NOMO-1 (cell line): ENCODE measurements around the gene ALMS1.
"Not testable (repeated sequence)": the region's sequence is repeated elsewhere in the genome, so short reads cannot be mapped to it uniquely, and the experiment has no call there.

Source experiments
- DNase-seq, 2 experiments: peaks; one replicate each; lab custom pipeline; 2025; ENCODE audit not compliant: unreplicated experiment in 2 of 2; lab: John Stamatoyannopoulos, UW

ALMS1 gene

DNA sequence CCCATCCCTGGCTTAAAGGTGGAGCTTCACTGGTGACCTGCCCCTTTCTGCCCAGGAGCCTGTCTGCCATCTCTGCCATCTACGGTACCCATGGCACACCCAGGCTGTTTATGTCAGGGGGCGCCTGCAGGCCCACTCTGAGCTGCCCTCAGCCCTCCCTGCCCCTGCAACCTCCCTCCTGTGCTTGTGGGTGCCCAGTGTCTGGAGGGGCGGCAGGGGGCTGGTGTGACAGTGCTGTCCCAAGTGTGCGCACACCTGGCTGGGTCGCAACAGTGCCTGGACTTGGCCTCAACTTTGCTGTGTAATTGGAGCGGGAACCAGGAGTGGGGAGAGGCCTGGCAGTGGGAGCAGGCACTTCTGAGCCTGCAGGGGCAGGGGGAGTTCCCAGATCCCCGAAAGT lies 102.4 kb downstream of the ALMS1 start:
- no peak for DNase-seq

DNA sequence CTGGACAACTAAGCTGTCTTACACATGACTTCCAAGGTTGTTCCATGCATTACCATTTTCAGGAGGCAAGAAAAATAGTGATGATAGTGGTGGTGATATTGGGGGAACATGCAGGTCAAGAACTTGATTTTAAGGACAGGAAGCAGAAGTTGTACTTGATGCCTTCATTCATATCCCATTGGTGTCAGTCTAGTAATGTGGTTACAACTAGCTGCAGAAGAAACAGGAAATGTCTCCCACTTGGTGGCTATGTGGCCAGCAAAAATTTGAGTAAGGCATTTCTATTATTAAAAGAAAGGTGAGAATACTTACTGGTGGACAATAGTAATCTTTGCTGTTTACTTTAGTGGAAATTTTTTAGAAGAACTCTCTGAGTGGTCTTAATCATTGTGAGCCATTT lies 103.4 kb downstream of the ALMS1 start:
- peak in 1 of 2 experiments; percentile 49 for DNase-seq

DNA sequence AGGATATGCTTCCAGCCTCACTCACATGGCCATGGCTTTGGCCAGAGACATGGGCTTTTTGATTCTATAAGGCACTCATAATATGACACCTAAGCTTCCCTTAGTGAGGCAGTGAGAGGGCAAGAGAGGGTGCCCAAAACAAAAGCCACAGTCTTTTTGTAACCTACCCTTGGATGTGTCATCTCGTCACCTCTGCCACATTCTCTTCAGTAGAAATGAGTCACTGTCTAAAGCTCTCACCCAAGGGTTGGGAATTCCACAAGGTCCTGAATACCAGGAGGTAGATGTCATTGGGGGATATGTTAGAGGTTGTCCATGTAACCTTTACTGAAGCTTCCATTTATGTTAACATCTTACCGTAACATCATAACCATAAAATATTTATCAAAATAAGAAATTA lies 108.4 kb downstream of the ALMS1 start:
- no peak for DNase-seq

GRCh38 chr2:73503992-73504570 lies 118.4 kb downstream of the ALMS1 start:
- no peak for DNase-seq

DNA sequence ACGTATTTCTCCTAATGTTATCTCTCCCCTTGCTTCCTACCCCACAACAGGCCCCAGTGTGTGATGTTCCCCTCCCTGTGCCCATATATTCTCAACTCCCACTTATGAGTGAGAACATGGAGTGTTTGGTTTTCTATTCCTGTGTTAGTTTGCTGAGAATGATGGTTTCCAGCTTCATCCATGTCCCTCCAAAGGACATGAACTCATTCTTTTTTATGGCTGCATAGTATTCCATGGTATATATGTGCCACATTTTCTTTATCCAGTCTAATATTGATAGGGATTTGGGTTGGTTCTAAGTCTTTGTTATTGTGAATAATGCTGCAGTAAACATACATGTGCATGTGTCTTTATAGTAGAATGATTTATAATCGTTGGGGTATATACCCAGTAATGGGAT lies 119.2 kb downstream of the ALMS1 start:
- DNase-seq = not testable (repeated sequence)

DNA sequence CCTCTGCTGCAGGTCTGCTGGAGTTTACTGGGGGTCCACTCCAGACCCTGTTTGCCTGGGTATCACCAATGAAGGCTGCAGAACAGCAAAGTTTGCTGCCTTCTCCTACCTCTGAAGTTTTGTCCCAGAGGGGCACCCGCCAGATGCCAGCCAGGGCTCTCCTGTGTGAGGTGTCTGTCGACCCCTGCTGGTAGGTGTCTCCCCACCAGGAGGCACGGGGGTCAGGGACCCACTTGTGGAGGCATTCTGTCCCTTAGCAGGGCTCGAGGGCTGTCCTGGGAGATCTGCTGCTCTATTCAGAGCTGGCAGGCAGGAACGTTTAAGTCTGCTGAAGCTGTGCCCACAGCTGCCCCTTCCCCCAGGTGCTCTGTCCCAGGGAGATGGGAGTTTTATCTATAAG lies 124.8 kb downstream of the ALMS1 start:
- DNase-seq = not testable (repeated sequence)

GRCh38 chr2:73516033-73516432 lies 130.4 kb downstream of the ALMS1 start:
- DNase-seq = no peak

GRCh38 chr2:73528688-73529087 lies 143.1 kb downstream of the ALMS1 start:
- no peak for DNase-seq

DNA sequence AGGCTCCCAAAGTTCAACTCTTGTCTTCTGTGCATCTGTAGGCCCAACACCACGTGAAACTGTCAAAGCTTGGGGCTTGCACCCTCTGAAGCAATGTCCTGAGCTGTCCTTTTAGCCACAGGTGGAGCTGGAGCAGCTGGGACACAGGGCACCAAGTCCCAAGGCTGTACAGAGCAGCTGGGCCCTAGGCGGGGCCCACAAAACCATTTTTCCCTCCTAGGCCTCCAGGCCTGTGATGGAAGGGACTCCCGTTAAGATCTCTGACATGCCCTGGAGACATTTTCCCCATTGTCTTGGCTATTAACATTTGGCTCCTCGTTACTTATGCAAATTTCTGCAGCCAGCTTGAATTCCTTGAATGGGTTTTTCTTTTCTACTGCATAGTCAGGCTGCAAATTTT lies 145.1 kb downstream of the ALMS1 start:
- DNase-seq = not testable (repeated sequence)

- no peak for DNase-seq
Observed at GRCh38 chr2:73532381-73532780, 146.7 kb downstream of the ALMS1 start.

- no peak for DNase-seq
Observed at GRCh38 chr2:73536133-73536840, 150.7 kb downstream of the ALMS1 start.

GRCh38 chr2:73560875-73561274 lies 175.2 kb downstream of the ALMS1 start:
- DNase-seq = not testable (repeated sequence)

- DNase-seq = no peak
Observed at GRCh38 chr2:73561422-73561821, 175.8 kb downstream of the ALMS1 start.

DNA sequence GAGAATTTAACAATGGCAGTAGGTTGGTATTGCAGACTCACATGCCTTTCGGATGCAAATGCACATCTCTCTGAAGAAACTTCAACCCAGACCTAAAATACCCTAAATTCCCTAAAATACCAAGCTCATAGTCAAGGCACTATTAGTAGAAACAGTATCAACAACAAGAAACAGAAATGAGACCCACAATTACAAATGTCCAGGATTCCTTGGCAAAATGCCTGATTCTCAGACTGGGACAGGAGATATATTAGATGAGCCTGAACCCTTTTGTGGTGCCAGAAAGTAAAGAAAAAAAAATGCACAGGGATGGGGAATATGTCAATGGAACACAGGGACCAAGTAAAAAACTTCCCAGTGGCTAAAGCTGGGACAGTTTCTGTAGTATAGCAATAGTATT lies 179.3 kb downstream of the ALMS1 start:
- DNase-seq = no peak

GRCh38 chr2:73566288-73566878 lies 180.7 kb downstream of the ALMS1 start:
- no peak for DNase-seq

GRCh38 chr2:73575261-73575660 lies 189.6 kb downstream of the ALMS1 start:
- DNase-seq = no peak

GRCh38 chr2:73582364-73582763 lies 196.7 kb downstream of the ALMS1 start:
- no peak for DNase-seq

DNA sequence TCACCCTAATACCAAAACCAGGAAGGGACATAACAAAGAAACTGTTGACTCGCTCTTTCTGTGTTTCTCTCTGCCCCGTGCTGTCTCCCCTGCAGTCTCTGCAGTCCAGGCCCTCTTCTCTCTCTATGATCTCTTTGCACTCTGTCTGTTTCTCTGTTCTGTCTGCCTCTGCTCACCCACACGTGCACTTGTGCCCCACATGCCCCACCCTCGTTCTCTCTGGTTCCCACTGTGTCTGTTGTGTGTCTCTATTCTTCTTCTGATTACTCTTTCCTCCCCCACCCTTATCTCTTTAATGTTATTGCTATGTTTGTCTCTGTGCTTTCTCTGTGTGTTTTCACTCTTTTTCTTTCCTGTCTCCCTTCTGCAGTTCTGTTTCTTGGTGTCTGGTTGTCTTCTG lies 202.5 kb downstream of the ALMS1 start:
- DNase-seq = no peak

DNA sequence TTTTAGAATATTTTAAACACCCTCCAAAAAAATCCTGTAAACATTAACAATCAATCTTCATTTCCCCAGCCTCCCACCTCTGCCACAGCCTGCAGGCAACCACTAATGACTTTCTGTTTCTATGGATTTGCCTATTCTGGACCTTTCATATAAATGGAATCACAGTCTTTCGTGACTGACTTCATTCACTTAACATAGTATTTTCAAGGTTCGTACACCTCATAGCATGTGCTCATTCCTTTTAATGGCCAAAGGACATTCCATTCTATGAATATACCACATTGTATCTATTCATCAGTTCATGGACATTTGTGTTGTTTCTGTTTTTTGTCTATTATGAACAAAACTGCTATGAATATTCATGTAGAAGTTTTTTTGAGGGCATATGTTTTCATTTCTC lies 208.0 kb downstream of the ALMS1 start:
- DNase-seq = no peak

DNA sequence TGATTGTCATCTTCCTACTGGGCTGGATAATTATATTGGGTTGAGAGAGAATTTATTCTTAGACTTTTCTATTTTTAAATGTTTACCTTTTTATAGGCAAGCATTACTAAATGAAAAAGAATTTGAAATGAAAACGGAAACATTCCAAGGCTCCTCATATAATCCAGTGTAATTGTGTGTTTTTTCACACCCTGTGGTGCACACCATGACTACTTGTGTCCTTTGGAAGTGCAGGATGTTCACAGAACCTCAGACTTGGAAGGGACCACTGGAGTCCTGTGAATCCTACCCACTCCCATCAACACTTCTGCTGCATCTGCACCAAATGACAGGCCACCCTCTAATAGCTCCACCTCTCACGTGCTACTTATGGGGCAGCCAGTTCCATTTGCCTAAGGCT lies 208.6 kb downstream of the ALMS1 start:
- DNase-seq = no peak

DNA sequence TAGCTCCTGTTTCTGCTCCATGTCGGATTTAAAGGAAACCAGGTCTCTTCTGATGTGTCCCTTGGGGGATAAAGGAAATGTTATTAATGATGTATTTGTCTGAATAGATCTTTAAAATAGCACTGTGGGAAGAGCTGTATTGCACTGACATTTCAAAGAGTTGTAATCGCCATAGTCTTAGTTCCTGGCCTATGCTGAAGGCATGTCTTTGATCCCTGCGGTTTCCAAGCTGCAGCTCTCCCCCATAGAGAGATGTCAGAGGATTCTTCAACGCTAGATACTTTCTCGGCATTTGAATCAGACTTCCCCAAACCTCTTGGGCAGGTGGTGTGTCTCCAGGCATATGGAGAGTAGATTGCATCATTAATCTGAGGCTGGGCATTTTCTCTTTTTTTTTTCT lies 216.1 kb downstream of the ALMS1 start:
- DNase-seq = no peak

DNA sequence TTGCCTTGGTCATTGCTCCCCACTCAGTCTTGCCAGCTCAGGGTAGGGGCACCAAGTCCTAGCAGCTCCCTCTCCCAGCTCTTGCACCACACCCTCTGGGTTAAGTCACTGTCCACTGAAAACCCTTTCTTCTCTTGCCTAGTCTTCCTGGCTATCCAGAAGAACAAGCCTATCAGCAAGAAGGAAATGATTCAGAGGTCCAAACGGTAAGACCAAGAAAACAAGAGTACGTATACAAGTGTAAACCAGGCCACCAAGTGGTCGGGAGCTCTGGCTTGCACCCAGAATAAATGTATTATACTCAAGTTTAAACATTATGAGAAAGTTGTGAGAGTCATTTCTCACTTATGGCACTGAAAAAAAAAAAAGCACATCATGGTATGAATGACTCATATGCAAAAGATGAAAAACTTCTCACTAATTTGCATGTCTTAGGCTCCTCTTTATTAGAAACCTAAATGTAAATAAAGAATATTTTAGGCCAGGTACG lies 217.5 kb downstream of the ALMS1 start:
- not testable (repeated sequence) for DNase-seq
